GM15510 (cell line): ENCODE results near the gene RIBC1.

Experiments
- POLR2A ChIP-seq: IDR thresholded peaks from 3 replicates; pipeline ENCODE4 v1.6.1; 2011; ENCODE audit warnings: borderline replicate concordance; ENCODE audit not compliant: insufficient read length; ENCODE audit errors: extremely low read depth

RIBC1 gene

DNA sequence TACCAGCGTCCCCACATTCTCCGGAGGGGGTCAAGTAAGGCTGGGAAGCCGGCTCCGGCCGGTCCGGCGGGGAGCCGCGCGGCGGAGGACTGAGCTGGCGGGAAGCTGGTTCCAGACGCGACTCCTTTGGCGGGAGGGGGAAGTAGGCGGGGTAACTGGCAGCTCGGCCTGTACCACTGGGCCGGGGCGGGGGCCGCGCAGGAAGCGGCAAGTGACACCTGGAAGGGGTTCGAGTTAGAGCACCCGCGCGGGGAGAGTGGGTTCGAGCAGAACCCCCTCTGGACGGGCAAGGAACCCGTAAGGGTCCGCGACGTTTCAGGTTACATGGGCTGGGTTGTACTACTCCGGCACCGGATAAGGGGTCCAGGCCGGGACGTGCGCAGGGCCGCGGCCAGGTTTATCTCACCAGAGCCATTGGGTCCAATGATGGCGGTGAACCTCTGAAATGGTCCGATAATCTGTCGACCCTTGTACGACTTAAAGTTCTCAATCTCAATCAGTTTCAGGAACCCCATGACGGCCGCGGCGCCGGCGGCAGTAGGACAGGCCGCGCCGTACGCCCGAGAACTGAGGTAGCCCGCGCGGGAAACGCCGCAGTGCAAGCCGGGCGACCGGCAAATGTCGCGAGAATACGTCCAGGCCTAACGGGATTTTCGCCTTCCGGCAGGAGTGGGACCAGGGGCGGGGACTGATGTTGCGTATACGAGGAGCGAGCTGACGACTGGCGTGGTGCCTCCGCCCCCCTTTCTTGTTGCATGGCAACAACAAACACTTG is 400 bp upstream of the RIBC1 start, which contains the start of gene SMC1A:
SMC1A (minus strand) TSS at position 569 of the 775 bp plus-strand sequence; CDS start at position 515, 54 bp downstream.
- TF ChIP-seq POLR2A: peak; percentile 74

DNA sequence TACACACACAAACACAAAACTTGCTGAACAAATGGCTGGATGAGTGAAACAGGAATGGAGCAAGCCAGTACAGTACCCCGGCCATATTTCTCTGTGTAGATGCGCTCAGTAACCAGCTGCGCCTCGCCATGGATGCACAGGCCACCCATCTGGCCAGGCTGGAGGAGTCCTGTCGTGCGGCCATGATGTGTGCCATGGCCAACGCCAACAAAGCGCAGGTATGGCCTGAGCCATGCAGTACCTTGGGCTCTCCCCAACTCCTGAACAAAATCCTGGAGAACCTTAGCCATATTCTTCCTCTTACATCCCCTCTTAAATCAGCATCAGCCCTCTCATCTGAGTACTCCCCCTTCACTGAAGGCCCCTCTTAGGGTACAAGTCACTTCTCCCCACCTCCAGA is 7.1 kb downstream of the RIBC1 start:
- no peak for TF ChIP-seq POLR2A

DNA sequence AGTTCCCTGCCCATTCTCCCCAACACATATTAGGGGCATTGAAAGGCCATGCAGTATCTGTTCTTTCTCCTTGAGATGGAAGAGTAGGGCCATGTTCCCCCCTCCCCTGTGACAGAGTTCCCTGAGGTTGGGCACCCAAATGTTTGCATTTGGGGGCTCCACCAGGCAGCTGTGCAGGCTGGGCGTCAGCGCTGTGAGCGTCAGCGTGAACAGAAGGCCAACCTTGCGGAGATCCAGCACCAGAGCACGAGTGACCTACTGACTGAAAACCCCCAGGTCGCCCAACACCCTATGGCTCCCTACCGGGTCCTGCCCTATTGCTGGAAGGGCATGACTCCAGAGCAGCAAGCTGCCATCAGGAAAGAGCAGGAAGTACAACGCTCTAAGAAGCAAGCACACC is 7.6 kb downstream of the RIBC1 start:
- no peak for TF ChIP-seq POLR2A

DNA sequence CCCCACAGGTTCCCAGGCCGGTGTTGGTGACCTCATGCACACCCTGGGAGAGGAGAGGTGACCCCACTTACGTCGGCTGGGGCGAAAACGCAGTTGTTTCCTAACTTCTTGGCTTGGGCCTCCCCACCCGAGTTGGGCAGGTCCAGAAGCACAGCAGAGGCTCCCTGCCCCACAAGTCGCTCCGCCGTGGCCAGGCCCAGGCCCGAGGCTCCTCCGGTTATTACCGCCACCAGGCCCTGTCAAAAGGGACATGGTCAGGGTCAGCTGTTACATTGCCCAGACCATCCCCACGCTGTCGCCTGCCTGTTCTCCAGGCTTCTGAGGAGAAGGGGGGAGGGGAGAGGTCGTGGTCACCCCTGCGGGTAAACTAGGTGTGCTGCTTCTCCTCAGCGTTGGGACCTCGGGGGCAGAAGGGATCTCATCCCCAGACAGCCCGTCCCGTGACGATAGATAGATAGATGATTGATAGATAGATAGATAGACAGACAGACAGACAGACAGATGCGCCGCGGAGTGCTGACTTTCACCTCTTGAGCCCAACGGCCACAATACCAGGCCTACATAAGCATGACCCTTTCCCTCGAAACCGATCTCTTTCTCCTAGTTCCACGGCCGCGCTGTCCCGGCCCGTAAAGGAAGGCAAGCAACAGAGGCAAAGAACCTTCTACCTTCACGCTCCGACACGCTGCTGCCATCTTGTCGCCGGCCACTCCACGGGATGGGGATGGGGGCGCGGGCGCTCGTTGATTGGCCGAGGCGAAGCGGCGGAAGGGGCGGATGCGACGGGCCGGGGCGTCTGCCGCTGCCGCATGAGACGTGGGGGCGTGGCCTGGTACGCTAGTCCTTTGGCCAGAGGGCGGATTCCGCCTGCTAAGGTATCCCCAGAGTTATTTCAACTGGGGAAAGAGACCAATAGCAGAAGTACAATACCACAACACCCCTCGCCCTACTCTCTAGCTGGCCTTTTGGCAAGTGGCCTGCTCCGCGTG is 11.3 kb downstream of the RIBC1 start, which contains the start of gene HSD17B10:
HSD17B10 (minus strand) TSS at position 720 of the 989 bp plus-strand sequence; CDS start at position 695, 25 bp downstream.
- TF ChIP-seq POLR2A: peak; percentile 58

DNA sequence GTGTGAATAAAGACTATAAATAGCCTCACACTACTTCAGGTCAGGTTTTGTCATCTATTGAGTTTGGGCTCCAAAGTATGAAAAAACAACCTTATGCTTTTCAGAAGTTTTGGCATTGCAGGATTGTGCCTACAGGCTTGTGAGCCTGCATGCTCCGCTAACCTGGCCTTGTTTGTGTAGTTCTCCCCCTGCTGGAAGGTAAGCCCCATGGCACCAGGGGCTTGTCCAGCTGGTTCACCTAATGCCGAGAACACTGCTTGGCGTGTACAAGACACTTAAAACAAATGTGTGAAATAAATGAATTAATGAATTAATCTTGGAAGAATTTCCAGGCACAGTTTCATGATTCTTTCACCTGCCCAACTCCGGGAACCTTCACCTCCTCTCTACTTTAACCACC is 13.3 kb downstream of the RIBC1 start:
- no peak for TF ChIP-seq POLR2A

DNA sequence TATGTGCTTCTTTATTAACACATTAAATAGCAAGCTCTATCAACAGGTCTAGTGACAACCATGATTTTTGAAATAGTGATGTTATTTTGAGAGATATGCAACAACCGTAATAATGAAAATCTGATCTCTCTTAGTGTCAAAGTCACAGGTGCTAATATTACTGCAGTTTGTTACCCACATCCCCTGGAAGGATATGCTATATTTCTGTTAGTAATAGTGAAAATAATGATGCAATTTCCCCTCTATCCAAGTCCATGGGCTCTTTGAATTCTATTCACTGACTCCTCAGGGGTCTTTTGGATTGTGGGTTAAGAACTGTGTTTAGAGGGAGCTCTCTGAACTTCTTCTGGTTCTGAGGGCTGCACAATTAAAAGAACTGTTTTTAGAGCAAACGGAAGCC is 14.5 kb downstream of the RIBC1 start:
- no peak for TF ChIP-seq POLR2A

DNA sequence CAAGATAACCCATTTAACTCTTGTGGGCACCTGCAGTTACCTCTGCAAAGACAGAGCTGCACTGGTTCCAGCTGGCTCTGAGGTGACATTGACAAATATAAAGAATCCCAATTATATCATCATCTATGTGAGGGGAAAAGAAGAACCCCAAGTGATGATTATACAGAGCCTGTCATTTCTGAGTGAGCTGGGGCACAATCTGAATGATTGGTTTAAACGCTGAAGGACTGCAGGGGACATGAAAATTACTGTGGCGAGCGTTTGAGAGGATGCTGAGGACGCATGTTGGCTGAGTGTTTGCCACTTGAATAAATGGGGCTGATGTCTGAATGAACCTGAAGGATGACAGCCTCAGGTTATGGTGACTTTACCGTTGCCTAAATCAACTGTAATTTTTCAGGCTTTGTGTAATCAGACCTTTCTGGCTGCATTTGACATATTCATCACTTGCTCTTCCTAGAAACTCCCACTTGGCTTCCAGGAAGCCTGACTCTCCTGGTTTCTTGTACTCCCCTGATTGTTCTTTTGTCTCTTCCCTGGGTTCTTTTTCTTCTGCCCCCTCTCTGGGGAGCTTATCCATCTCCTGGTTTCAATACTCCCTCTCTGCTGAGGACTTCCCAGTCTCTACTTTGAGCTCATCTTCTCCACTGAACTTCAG is 15.6 kb downstream of the RIBC1 start:
- TF ChIP-seq POLR2A: no peak

DNA sequence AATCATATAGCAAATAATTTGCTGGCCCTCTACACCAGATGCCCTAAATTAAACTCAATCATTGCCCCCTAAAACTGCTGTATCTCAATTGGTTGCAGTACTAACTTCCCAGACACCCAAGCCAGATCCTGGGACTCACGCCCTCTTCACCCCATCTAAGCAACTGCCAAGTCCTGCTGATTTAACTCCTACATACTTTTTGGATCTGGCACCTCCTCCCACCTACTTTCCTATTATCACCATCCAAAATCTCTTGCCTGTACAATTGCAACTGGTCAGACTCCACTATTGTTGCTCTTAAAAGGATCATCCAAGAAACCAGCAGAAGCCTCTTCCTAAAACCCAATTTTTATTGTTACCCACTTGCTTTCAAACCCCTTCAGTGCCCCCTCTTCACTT is 16.2 kb downstream of the RIBC1 start:
- TF ChIP-seq POLR2A: no peak

DNA sequence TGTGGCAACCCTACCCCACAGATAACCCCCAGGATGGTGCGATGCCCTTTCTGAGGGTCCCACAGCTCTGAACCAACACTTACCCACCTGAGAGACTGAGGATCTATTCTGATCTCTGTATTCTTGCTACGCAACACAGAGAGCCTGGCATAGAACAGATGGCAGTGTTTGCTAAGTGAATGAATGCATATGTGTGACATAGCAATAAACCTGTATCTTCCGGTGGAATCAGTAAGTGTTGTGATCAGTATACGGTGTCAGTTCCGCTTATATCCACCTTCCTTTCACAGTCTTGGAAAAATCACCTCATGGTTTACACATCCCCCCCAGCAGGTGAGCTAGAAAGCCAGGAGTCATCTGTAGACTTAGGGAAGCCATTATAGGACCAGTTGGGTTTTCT is 17.4 kb downstream of the RIBC1 start:
- TF ChIP-seq POLR2A: no peak

DNA sequence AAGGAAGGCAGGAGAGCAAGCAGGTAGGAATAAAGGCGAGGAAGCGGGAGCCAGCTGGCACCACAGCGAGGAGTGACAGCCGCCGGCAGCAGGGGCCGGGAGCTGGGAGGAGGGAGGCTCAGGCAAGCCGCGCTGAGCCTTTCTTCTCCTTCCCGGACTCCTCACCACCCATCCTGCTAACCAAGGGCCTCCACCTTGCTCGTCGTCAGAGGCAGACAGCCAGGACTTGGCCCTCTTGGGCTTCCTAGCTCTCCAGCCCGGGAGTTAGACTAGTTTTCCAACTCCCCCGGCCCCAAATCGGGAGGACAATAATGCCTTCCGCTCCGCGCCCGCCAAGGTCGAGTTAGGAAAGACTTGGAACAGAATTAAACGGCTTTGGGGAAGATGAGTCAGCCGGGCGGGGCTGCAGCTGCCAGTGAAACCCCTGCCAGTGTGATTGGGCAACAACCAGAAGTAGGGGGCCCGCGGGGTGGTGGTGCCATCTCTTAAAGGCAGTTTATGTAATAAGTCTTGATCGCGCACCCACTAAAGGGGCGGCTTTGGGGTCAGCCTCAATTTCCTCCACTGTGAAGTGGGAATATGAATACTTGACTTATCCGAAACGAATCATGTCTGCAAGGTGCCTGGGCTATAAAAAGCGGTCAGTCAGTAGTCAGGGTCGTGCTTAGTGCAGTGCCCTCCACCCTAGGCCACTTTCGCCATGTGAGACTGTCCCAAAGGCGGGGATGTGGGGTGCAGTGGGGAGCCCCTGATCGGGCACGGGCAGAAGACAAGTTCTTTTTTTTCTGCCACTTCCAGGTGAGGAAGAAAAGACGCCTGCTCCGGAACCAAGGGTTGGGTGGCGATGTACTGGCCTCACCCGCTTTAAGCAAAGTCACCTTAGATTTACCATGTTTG is 18.2 kb downstream of the RIBC1 start:
- TF ChIP-seq POLR2A: no peak

DNA sequence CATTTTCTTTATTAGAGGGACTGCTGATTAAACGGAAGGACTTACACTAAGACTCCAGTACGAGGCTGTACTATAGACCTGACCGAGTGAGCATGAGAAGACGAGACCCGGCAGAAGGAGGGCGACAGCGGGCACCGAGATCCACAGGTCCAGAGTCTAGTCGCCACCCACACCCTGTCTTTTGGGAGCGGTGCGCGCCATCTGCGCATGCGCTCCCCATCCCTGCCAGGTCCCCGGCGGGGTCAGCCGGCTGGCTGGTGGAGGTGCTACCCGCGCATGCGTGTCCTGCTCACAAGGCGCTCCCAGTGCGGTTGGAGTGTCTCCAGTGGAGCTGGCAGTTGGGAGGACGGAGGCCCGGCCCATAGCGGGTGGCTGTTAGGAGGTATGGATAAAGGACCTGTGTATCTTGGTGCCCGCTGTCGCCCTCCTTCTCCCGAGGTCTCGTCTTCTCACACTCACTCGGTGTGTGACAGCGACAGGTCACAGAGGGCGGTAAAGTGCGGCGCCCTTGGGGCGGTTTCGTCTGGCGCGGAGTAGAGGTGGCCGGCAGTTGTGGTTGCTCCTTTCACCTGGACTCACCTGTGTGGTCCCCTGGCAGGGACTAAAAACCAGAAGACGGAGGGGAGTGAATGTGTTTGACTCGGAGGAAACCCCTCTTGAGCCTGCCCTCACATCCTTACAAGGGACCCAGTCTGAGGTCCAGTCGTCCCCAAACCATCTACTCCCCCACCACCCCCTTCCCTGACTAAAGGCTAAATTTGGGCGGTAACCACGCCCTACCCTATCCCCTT is 19.1 kb downstream of the RIBC1 start:
- peak; percentile 52 for TF ChIP-seq POLR2A

DNA sequence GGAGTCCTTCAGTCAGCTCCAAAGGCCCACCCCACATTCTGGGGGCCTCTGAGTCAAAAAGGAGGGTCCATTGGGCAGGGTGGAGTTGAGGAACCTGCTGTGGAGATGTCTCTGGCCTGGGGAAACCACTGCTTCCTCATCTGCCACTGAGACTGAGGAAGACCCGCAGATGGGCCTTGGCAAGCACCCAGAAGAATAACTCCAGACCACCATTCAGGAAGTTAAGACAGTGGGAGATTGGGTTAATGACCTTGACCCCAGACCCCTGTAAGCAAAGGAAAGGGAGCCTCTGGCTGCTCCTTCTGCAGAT is 19.6 kb downstream of the RIBC1 start:
- no peak for TF ChIP-seq POLR2A

DNA sequence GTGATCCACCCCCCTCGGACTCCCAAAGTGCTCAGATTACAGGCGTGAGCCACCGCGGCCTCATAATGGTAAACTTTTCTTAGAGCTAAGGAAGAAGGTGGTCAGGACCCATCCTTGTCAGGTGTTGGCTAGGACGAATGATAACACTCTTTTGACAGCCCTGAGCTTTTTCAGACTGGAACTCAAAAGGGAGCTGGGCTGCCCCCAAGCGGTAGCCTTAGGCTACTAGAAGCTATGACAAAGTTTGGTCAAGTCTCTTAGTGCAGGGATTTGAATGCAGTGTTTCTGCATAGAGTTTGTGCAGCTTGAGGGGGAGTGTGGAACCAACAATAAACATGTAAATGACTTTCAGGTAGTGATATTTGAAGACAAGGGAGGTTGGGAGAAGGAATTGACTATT is 23.3 kb downstream of the RIBC1 start:
- TF ChIP-seq POLR2A: no peak

DNA sequence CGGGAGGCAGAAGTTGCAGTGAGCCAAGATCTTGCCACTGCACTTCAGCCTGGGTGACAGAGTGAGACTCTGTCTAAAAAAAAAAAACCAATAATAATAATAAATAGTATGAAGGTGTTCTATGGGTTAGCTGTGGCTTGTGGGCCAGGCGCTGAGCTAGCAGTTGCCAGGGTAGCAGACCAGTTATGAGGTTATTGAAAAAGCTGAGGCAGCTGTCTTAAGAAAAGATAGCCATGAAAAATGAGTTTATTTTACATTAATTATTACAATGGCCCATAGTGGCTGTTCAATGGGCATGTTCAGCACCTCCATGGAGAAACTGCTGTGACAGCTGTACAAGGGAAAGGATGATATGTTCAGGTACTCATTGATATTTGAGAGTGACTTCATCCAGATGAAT is 24.8 kb downstream of the RIBC1 start:
- TF ChIP-seq POLR2A: no peak

DNA sequence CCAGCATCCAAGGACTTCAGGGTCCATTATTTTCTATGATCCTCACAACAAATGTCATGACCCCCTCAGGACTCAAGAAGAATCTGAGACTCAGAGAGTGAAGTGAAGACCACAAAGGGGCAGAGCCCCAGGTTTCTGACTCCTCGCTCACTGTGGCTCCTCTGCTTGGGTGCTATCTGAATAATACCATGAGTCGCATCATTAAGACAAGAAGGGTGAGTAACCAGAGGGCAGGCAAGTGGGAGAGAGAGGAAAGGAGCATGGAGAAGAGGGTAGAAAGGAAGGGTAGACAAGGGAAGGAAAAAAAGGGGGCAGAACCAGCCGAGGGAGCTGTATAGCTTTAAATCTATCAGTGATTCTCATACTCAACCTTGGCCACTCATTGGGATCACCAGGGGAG is 27.0 kb downstream of the RIBC1 start:
- TF ChIP-seq POLR2A: no peak
